WTC11 (cell line): ENCODE results near the gene SNX21. TPM values are rescaled to one million over a fixed set of nuclear protein-coding genes. Genes with fewer than 3 reads are reported as not detected.

ENCODE experiments used
- ATAC-seq: fragments of 200-7000 bp; cut with Tn5 transposase; 2 replicates; pipeline ENCODE4 v1.10.0; 2021; ENCODE audit warnings: mild to moderate bottlenecking, moderate library complexity
- CTCF ChIA-PET: fragments of 300-600 bp; sonication (Branson Sonifier 250); formaldehyde crosslinking; loops from one replicate; lab custom pipeline; 2021; ENCODE audit warnings: antibody characterized with exemption; lab: Charles Lee
- POLR2A ChIA-PET: fragments of 350-600 bp; sonication (Branson Sonifier 250); formaldehyde crosslinking; loops from one replicate; lab custom pipeline; 2021; ENCODE audit warnings: antibody characterized with exemption; lab: Charles Lee
- DNase-seq: peaks from one replicate; pipeline ENCODE4 v3.0.0; 2021; ENCODE audit warnings: low spot score
- H3K27ac Mint-ChIP-seq: 2 replicates; pipeline ENCODE4 v1.8.0; 2021; ENCODE audit warnings: mixed read lengths
- H3K27me3 Mint-ChIP-seq: 2 replicates; pipeline ENCODE4 v1.8.0; 2021; ENCODE audit warnings: low read depth, mild to moderate bottlenecking, moderate library complexity, mixed read lengths
- H3K36me3 Mint-ChIP-seq: 2 replicates; pipeline ENCODE4 v1.8.0; 2021; ENCODE audit warnings: mixed read lengths
- H3K4me1 Mint-ChIP-seq: 2 replicates; pipeline ENCODE4 v1.8.0; 2022; ENCODE audit warnings: mixed read lengths
- H3K4me3 Mint-ChIP-seq: 2 replicates; pipeline ENCODE4 v1.8.0; 2021; ENCODE audit warnings: mild to moderate bottlenecking, moderate library complexity, mixed read lengths
- H3K9me3 Mint-ChIP-seq: 2 replicates; pipeline ENCODE4 v1.8.0; 2021; ENCODE audit warnings: mixed read lengths
- GABPB1 ChIP-seq: sonication (generic); formaldehyde crosslinking; IDR thresholded peaks from 2 replicates; pipeline ENCODE4 v1.8.1; 2023; ENCODE audit warnings: mild to moderate bottlenecking, missing genetic modification reagents
- MLX ChIP-seq: sonication (generic); formaldehyde crosslinking; IDR thresholded peaks from 2 replicates; pipeline ENCODE4 v1.8.1; 2023; ENCODE audit warnings: mild to moderate bottlenecking, missing genetic modification reagents, moderate library complexity
- NFATC4 ChIP-seq: fragments of 250-450 bp; sonication (Bioruptor Pico); IDR thresholded peaks from 2 replicates; pipeline ENCODE4 v1.9.0; 2021; ENCODE audit warnings: mild to moderate bottlenecking
- NR3C1 ChIP-seq: sonication (generic); formaldehyde crosslinking; conservative IDR thresholded peaks from 2 replicates; pipeline ENCODE4 v1.8.1; 2023; ENCODE audit warnings: low read depth, mild to moderate bottlenecking, missing genetic modification reagents
- PREB ChIP-seq: sonication (generic); formaldehyde crosslinking; IDR thresholded peaks from 2 replicates; pipeline ENCODE4 v1.8.1; 2022; ENCODE audit warnings: mild to moderate bottlenecking, missing genetic modification reagents, moderate library complexity, borderline replicate concordance
- SMAD3 ChIP-seq: sonication (generic); formaldehyde crosslinking; IDR thresholded peaks from 2 replicates; pipeline ENCODE4 v1.8.0; 2022; ENCODE audit warnings: missing genetic modification reagents, mild to moderate bottlenecking, borderline replicate concordance
- TEAD1 ChIP-seq: sonication (generic); formaldehyde crosslinking; IDR thresholded peaks from 2 replicates; pipeline ENCODE4 v1.8.0; 2022; ENCODE audit warnings: mild to moderate bottlenecking, missing genetic modification reagents
- ZBTB43 ChIP-seq: sonication (generic); formaldehyde crosslinking; IDR thresholded peaks from 2 replicates; pipeline ENCODE4 v1.8.1; 2023; ENCODE audit warnings: mild to moderate bottlenecking, missing genetic modification reagents
- ZNF138 ChIP-seq: sonication (generic); formaldehyde crosslinking; conservative IDR thresholded peaks from 2 replicates; pipeline ENCODE4 v1.8.1; 2022; ENCODE audit warnings: mild to moderate bottlenecking, moderate library complexity, missing genetic modification reagents
- total RNA-seq: library from RNA; stranded (reverse); gene quantifications from 3 replicates; pipeline ENCODE4 v1.2.3, GENCODE V29; 2021
- TF ChIP-seq, protein P1 (sequence below): fragments of 200-600 bp; IDR thresholded peaks from 2 replicates; pipeline ENCODE4 v1.8.0; 2022; ENCODE audit warnings: antibody characterized with exemption
- TF ChIP-seq, protein P2 (sequence below): fragments of 250-450 bp; sonication (Bioruptor Pico); IDR thresholded peaks from 2 replicates; pipeline ENCODE4 v1.9.0; 2021; ENCODE audit warnings: mild to moderate bottlenecking
- TF ChIP-seq, protein P3 (sequence below): sonication (generic); formaldehyde crosslinking; IDR thresholded peaks from 2 replicates; pipeline ENCODE4 v1.8.1; 2022; ENCODE audit warnings: mild to moderate bottlenecking, moderate library complexity, missing genetic modification reagents
- TF ChIP-seq, protein P4 (sequence below): fragments of 250-450 bp; sonication (Bioruptor Pico); IDR thresholded peaks from 2 replicates; pipeline ENCODE4 v1.9.0; 2021; ENCODE audit warnings: mild to moderate bottlenecking, borderline replicate concordance

The SNX21 gene
- total RNA-seq, 1 experiment from 2014 or later, result 17.9 TPM

- ATAC-seq, result peak; percentile 99
- DNase-seq, result peak; percentile 75
- Mint-ChIP-seq H3K36me3 (peaks cover 33% of the 10 kb centered on the region), H3K4me1 (peaks cover 4% of the 10 kb centered on the region; the same call in 1 of the 2 replicates), H3K9me3 (no peaks in the 10 kb centered on the region), H3K27ac (no peak overlapping the region), H3K27me3 (no peaks in the 10 kb centered on the region), H3K4me3 (no peak overlapping the region)
- ChIA-PET CTCF (interaction anchor here (0.6 to 2.2 kb wide), 25 partner anchors 10 to 261 kb away, joined by 3 to 17 read pairs (median 4); partner anchors contain the start of genes ACOT8, CTSA, NEURL2 and PCIF1), POLR2A (interaction anchor here (1.4 kb wide), 2 partner anchors 14 to 135 kb away, joined by 3 to 4 read pairs; partner anchors contain the start of genes PCIF1 and UBE2C)
- TF ChIP-seq ZNF138, result no peak
- TF ChIP-seq, protein P1, sequence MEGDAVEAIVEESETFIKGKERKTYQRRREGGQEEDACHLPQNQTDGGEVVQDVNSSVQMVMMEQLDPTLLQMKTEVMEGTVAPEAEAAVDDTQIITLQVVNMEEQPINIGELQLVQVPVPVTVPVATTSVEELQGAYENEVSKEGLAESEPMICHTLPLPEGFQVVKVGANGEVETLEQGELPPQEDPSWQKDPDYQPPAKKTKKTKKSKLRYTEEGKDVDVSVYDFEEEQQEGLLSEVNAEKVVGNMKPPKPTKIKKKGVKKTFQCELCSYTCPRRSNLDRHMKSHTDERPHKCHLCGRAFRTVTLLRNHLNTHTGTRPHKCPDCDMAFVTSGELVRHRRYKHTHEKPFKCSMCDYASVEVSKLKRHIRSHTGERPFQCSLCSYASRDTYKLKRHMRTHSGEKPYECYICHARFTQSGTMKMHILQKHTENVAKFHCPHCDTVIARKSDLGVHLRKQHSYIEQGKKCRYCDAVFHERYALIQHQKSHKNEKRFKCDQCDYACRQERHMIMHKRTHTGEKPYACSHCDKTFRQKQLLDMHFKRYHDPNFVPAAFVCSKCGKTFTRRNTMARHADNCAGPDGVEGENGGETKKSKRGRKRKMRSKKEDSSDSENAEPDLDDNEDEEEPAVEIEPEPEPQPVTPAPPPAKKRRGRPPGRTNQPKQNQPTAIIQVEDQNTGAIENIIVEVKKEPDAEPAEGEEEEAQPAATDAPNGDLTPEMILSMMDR, result peak; percentile 64
- no peak for TF ChIP-seq PREB
Measured at GRCh38 chr20:45798935-45799642, 34.5 kb upstream of the SNX21 start.

DNA sequence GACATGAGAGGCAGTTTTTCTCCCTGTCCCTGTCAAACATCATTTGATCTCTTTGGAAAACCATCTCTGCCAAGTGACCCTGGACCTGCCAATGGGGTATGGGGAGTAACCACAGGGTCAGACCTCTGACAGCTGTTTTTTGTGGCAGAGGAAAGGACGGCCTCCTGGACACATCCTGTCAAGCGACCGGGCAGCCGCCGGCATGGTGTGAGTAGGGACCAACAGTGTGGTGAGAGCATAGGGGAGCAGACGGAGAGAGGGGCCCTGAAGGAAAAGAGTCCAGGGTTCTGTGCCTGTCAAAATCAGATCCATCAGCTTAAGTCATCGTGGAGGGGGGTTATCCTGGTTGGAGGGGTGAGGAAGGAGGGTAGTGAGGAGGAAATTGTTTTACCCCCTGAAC is 31.7 kb upstream of the SNX21 start:
- Mint-ChIP-seq H3K36me3 (peaks cover 29% of the 10 kb centered on the region), H3K4me3 (no peak overlapping the region), H3K9me3 (no peaks in the 10 kb centered on the region), H3K4me1 (peaks cover 4% of the 10 kb centered on the region; the same call in 1 of the 2 replicates), H3K27ac (no peak overlapping the region), H3K27me3 (no peaks in the 10 kb centered on the region)
- ChIA-PET CTCF (no interaction called here), POLR2A (no interaction called here)
- DNase-seq, result no peak
- no peak for TF ChIP-seq PREB
- no peak for TF ChIP-seq SMAD3 (CRISPR knock-in tag)
- no peak for TF ChIP-seq ZBTB43 (CRISPR knock-in tag)
- no peak for TF ChIP-seq ZNF138
- no peak for ATAC-seq

GRCh38 chr20:45810191-45810970 is 23.2 kb upstream of the SNX21 start:
- Mint-ChIP-seq H3K4me3 (no peak overlapping the region), H3K36me3 (peaks cover 52% of the 10 kb centered on the region), H3K27ac (no peak overlapping the region), H3K9me3 (no peaks in the 10 kb centered on the region), H3K4me1 (peaks cover 16% of the 10 kb centered on the region), H3K27me3 (no peaks in the 10 kb centered on the region)
- ChIA-PET CTCF (interaction anchor here (1.0 kb wide), 1 partner anchor 11 kb away, joined by 3 read pairs; no protein-coding TSS in a partner anchor), POLR2A (no interaction called here)
- no peak for DNase-seq
- TF ChIP-seq, protein P2, sequence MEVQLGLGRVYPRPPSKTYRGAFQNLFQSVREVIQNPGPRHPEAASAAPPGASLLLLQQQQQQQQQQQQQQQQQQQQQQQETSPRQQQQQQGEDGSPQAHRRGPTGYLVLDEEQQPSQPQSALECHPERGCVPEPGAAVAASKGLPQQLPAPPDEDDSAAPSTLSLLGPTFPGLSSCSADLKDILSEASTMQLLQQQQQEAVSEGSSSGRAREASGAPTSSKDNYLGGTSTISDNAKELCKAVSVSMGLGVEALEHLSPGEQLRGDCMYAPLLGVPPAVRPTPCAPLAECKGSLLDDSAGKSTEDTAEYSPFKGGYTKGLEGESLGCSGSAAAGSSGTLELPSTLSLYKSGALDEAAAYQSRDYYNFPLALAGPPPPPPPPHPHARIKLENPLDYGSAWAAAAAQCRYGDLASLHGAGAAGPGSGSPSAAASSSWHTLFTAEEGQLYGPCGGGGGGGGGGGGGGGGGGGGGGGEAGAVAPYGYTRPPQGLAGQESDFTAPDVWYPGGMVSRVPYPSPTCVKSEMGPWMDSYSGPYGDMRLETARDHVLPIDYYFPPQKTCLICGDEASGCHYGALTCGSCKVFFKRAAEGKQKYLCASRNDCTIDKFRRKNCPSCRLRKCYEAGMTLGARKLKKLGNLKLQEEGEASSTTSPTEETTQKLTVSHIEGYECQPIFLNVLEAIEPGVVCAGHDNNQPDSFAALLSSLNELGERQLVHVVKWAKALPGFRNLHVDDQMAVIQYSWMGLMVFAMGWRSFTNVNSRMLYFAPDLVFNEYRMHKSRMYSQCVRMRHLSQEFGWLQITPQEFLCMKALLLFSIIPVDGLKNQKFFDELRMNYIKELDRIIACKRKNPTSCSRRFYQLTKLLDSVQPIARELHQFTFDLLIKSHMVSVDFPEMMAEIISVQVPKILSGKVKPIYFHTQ, result no peak
- TF ChIP-seq SMAD3 (CRISPR knock-in tag) (no peak), GABPB1 (CRISPR knock-in tag) (no peak), NR3C1 (CRISPR knock-in tag) (no peak), NFATC4 (CRISPR knock-in tag) (no peak), MLX (CRISPR knock-in tag) (no peak), TEAD1 (CRISPR knock-in tag) (no peak)
- TF ChIP-seq, protein P3, sequence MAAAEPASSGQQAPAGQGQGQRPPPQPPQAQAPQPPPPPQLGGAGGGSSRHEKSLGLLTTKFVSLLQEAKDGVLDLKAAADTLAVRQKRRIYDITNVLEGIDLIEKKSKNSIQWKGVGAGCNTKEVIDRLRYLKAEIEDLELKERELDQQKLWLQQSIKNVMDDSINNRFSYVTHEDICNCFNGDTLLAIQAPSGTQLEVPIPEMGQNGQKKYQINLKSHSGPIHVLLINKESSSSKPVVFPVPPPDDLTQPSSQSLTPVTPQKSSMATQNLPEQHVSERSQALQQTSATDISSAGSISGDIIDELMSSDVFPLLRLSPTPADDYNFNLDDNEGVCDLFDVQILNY (CRISPR knock-in tag), result no peak
- TF ChIP-seq, protein P4, sequence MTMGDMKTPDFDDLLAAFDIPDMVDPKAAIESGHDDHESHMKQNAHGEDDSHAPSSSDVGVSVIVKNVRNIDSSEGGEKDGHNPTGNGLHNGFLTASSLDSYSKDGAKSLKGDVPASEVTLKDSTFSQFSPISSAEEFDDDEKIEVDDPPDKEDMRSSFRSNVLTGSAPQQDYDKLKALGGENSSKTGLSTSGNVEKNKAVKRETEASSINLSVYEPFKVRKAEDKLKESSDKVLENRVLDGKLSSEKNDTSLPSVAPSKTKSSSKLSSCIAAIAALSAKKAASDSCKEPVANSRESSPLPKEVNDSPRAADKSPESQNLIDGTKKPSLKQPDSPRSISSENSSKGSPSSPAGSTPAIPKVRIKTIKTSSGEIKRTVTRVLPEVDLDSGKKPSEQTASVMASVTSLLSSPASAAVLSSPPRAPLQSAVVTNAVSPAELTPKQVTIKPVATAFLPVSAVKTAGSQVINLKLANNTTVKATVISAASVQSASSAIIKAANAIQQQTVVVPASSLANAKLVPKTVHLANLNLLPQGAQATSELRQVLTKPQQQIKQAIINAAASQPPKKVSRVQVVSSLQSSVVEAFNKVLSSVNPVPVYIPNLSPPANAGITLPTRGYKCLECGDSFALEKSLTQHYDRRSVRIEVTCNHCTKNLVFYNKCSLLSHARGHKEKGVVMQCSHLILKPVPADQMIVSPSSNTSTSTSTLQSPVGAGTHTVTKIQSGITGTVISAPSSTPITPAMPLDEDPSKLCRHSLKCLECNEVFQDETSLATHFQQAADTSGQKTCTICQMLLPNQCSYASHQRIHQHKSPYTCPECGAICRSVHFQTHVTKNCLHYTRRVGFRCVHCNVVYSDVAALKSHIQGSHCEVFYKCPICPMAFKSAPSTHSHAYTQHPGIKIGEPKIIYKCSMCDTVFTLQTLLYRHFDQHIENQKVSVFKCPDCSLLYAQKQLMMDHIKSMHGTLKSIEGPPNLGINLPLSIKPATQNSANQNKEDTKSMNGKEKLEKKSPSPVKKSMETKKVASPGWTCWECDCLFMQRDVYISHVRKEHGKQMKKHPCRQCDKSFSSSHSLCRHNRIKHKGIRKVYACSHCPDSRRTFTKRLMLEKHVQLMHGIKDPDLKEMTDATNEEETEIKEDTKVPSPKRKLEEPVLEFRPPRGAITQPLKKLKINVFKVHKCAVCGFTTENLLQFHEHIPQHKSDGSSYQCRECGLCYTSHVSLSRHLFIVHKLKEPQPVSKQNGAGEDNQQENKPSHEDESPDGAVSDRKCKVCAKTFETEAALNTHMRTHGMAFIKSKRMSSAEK, result no peak
- no peak for ATAC-seq
